Measurements from ENCODE around the gene PRSS27. TPM values are rescaled to one million over a fixed set of nuclear protein-coding genes. Genes with fewer than 3 reads are reported as not detected.

The PRSS27 gene
- total and polyA plus RNA-seq, 2 of the 8 experiments (the other 6 are each of a cell fraction or from before 2014, with no cell fraction given): 1.3 to 7.5 TPM

GRCh38 chr16:2728034-2728433 is 8.0 kb upstream of the PRSS27 start:
- H4K20me1 ChIP-seq (replicated peaks in 1 of 2; ENCODE audit: control insufficient read depth in 1 of 2, insufficient read depth in 2 of 2, low read length in 2 of 2): peaks cover 0 to 1% of the 10 kb centered on the region in 2 experiments
- H3K79me2 ChIP-seq (ENCODE audit: control insufficient read depth in 1 of 2, insufficient read depth in 2 of 2, low read length in 2 of 2): no peaks in the 10 kb centered on the region
- H3K4me2 ChIP-seq (ENCODE audit: insufficient read depth in 1 of 2, low read depth in 2 of 2, low read length in 2 of 2): no peak overlapping the region
- H3K14ac ChIP-seq (ENCODE audit: insufficient read length): no peak overlapping the region
- H4K8ac ChIP-seq (ENCODE audit: extremely low read depth, insufficient read depth, low read length): no peak overlapping the region
- ChIA-PET POLR2A (ENCODE audit: partially characterized antibody) (interaction anchor here (1.3 to 2.5 kb wide), 6 partner anchors 11 to 42 kb away, joined by 3 to 20 read pairs (median 4); partner anchors contain the start of gene SRRM2), CTCF (ENCODE audit: partially characterized antibody) (interaction anchor here (1.6 kb wide), 1 partner anchor 142 kb away, joined by 3 read pairs; no protein-coding TSS in a partner anchor)
- H3K27me3 ChIP-seq (replicated peaks in 1 of 4; ENCODE audit: control insufficient read depth in 3 of 4, extremely low read depth in 1 of 4, insufficient read depth in 3 of 4, low read length in 3 of 4): no peaks in the 10 kb centered on the region; a peak in 1 of 7 replicates
- 91% methylated on average over 7 of the region's 7 CpGs; no CpG with 5 or more reads in 1 of the 2 experiments for WGBS, 2 experiments (ENCODE audit: extremely low coverage in 1 of 2, insufficient coverage in 1 of 2, insufficient read length in 1 of 2, insufficient replicate concordance in 2 of 2, low coverage in 1 of 2, low lambda C conversion rate in 2 of 2, missing lambda C conversion rate in 1 of 2)
- no peak for DNase-seq (ENCODE audit: low read depth in 1 of 2, low spot score in 2 of 2)
- H2BK20ac ChIP-seq (ENCODE audit: low read length): no peak overlapping the region
- H3K4me3 ChIP-seq (ENCODE audit: extremely low read depth in 1 of 4, insufficient read depth in 2 of 4, low read depth in 3 of 4, low read length in 4 of 4): no peak overlapping the region
- no peaks in the 10 kb centered on the region for H3K36me3 ChIP-seq (ENCODE audit: control insufficient read depth in 2 of 4, insufficient read depth in 4 of 4, low read length in 3 of 4)
- H2BK120ac ChIP-seq (replicated peaks; ENCODE audit: low read depth, low read length): no peak overlapping the region
- H4K5ac ChIP-seq (ENCODE audit: insufficient read length, low read depth, low read length): no peak overlapping the region
- H3K18ac ChIP-seq (ENCODE audit: extremely low read depth, low read length): no peak overlapping the region
- H3K27ac ChIP-seq (ENCODE audit: low read depth, low read length): no peak overlapping the region
- no peak for FAIRE-seq
- no peak overlapping the region for H2AK5ac ChIP-seq (ENCODE audit: low read depth, low read length)
- H3K4me1 ChIP-seq (replicated peaks in 1 of 4; ENCODE audit: control insufficient read depth in 3 of 4, insufficient read depth in 4 of 4, low read length in 3 of 4): no peaks in the 10 kb centered on the region
- H2BK5ac ChIP-seq (ENCODE audit: low read depth, low read length): no peak overlapping the region
- H2AFZ ChIP-seq (ENCODE audit: low read length): no peak overlapping the region
- H3K9ac ChIP-seq (replicated peaks in 1 of 4; ENCODE audit: extremely low read depth in 1 of 4, low read depth in 3 of 4, low read length in 3 of 4): no peak overlapping the region
- H4K91ac ChIP-seq (replicated peaks; ENCODE audit: insufficient read length, low read length): no peak overlapping the region
- no peaks in the 10 kb centered on the region for H3K79me1 ChIP-seq (ENCODE audit: low read depth, low read length)
- no peak overlapping the region for H3K23ac ChIP-seq (ENCODE audit: insufficient read length)
- no peak overlapping the region for H2BK15ac ChIP-seq (ENCODE audit: low read length)
- no peak overlapping the region for H2BK12ac ChIP-seq (ENCODE audit: low read depth, low read length)
- no peak overlapping the region for H3K4ac ChIP-seq (replicated peaks; ENCODE audit: insufficient read length, low read depth, low read length)
- no peaks in the 10 kb centered on the region for H3K9me3 ChIP-seq (ENCODE audit: insufficient read depth in 2 of 2, low read depth in 1 of 2, low read length in 1 of 2)
- no peak overlapping the region for H3K56ac ChIP-seq (replicated peaks; ENCODE audit: insufficient read length, low read depth, low read length)
- H3K23me2 ChIP-seq (ENCODE audit: low read depth, low read length): no peaks in the 10 kb centered on the region
- TF ChIP-seq TBP (IDR thresholded peaks at IDR 0.05; ENCODE audit: low read depth, low read length): no peak
- no peak for TF ChIP-seq RAD21 (IDR thresholded peaks at IDR 0.05 in 1 of 2, conservative IDR thresholded peaks at IDR 0.05 in 1 of 2; ENCODE audit: low read depth in 2 of 2, low read length in 2 of 2)
- no peak for TF ChIP-seq CREB1 (IDR thresholded peaks at IDR 0.05)
- no peak for TF ChIP-seq EGR1 (IDR thresholded peaks at IDR 0.05; ENCODE audit: borderline replicate concordance, low read depth, low read length)
- TF ChIP-seq, protein P1, sequence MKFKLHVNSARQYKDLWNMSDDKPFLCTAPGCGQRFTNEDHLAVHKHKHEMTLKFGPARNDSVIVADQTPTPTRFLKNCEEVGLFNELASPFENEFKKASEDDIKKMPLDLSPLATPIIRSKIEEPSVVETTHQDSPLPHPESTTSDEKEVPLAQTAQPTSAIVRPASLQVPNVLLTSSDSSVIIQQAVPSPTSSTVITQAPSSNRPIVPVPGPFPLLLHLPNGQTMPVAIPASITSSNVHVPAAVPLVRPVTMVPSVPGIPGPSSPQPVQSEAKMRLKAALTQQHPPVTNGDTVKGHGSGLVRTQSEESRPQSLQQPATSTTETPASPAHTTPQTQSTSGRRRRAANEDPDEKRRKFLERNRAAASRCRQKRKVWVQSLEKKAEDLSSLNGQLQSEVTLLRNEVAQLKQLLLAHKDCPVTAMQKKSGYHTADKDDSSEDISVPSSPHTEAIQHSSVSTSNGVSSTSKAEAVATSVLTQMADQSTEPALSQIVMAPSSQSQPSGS (IDR thresholded peaks at IDR 0.05; ENCODE audit: low read length): no peak
- TF ChIP-seq POLR2A (IDR thresholded peaks at IDR 0.05; ENCODE audit: control extremely low read depth in 1 of 2, low read depth in 2 of 2, low read length in 2 of 2): no peak
